ENCODE data around the gene MAPK11.

MAPK11 gene

DNA sequence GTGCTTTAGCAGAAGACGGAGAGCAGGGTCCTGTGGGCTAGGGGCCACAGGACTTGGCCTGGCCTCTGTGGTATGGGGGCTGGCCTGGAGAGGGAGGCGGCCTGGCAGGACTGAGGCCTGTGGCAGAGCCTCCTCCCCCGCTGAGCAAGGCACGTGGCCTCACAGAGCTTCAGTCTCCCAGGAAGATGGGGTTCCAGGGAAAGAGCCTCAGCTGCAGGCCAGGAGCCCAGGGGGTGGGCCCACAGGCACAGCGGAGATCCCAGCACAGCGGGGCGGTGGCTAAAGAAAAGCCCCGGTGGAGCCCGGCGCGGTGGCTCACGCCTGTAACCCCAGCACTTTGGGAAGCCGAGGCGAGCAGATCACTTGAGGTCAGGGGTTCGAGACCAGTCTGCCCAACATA lies 10.9 kb downstream of the MAPK11 start:
- FAIRE-seq: no peak

DNA sequence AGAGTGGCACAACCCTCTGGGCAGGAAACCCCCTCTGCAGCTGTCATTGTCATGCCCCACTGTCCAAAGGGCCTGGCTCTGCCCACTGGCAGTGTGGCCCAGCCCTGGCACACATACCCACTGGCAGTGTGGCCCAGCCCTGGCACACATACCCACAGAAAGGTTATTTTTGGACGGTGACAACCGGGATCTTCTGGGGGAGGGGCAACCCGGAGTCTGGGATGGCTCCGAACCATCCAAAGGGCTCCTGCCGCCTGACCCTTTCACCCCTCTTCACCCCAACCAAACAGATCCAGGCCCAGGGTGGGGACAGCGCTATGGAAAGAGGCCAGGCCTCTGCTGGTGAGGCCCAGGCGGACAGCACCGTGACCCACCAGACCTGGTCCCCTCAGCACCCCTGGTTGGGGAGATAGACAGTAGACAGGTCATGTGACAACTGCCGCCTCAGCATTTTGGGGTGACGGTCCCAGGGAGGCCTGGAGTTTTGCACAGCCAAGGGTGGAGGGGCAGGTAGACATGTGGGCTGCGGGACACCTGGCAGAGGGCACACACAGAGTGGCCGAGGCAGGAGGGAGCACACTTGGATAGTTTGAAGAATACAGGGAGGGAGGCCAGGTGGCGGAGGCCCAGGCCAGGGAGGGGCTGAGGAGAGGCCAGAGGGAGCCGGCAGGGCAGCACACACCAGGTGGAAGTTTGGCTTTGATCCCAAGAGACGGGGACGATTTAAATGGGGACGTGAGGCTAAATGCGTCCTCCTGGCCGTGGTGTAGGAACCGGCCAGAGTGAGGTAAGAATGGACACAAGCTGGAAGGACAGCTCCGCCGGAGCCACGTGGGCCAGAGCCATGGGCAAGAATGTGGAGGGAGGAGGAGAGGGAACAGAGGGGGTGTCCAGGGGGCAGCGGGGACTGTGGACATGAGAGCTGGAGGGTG lies 11.6 kb downstream of the MAPK11 start:
- no peak for FAIRE-seq

DNA sequence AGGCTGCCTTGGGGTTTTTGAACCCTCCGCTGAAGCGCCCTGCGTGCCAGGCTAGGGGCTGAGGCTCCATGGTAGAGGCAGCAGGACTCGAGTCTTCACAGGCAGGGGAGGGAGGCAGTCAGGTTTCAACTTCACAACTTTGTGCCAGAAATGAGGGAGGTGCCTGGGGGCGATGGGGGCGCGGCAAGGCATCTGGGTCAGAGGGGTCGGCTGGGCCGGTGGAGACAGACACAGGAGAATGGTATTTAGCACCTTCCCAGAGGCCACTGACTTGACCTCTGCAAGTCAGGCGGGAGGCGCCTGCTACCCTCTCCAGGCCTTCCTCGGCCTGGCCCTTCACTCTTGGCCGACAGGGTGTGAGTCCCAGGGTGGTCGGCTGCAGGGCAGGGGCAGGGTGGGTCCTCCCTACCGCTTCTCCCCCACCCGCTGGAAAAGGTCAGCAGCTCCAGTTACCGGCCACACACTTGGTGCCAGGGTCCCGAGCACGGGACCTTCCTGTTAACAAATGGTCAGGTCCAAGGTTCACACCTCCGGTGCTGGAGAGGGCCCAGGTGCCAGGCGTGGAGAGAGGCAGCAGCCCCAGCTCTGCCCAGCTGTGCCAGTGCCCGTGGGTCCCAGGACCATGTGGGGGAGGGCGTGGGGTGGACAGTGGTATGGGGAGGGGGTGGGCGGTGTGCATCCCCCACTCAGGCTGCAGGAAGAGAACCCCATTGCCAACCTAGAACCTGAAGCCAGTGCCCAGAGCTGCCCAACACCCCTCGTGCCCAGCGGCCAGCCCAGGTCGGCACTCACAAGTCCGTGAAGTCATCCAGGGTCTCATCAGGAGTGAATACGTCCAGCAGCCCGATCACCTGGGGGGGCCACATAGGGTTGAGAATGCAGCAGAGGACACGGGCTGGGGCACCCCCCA lies 12.5 kb downstream of the MAPK11 start:
- FAIRE-seq: no peak

GRCh38 chr22:50257041-50257440 lies 13.1 kb downstream of the MAPK11 start:
- no peak for FAIRE-seq

GRCh38 chr22:50256258-50256862 lies 13.8 kb downstream of the MAPK11 start:
- FAIRE-seq: no peak

DNA sequence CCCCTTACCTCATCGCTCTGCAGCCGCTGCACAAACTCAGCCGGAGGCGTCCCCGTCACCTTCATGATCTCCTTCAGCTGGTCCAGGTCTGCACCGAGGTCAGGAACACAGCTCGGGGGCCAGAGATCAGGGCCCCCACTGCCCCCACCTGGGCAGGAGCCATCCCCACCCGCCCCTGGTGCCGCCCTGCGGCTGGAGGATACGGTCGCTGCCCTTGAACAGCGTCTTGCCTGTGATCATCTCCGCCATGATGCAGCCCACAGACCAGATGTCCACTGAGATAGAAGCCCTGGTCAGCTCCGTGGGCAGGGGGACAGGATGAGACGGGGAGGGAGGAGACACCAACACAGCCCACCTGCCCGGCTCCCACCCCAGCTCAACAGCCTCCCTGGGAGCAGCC lies 14.6 kb downstream of the MAPK11 start:
- no peak for FAIRE-seq

GRCh38 chr22:50255099-50255498 lies 15.1 kb downstream of the MAPK11 start:
- FAIRE-seq: no peak

DNA sequence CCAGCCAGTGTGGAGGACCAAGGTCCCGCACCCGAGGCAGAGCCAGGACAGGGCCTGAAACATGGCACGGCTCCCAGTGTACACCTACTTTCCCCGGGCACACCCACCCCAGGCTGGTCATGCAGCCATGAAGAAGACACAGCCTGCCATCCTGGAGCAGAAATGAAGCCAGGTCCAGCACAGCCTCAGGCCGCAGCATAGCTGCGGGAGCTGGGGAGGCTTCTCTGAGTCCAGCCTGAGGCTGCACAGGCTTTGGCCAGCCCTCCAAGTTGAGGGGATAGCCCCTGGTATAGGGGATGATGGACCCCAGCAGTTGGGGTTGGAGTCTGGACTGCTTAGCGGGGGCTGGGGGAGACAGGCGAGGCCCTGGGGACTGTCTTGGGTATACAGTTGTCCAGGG lies 16.2 kb downstream of the MAPK11 start:
- FAIRE-seq: no peak

DNA sequence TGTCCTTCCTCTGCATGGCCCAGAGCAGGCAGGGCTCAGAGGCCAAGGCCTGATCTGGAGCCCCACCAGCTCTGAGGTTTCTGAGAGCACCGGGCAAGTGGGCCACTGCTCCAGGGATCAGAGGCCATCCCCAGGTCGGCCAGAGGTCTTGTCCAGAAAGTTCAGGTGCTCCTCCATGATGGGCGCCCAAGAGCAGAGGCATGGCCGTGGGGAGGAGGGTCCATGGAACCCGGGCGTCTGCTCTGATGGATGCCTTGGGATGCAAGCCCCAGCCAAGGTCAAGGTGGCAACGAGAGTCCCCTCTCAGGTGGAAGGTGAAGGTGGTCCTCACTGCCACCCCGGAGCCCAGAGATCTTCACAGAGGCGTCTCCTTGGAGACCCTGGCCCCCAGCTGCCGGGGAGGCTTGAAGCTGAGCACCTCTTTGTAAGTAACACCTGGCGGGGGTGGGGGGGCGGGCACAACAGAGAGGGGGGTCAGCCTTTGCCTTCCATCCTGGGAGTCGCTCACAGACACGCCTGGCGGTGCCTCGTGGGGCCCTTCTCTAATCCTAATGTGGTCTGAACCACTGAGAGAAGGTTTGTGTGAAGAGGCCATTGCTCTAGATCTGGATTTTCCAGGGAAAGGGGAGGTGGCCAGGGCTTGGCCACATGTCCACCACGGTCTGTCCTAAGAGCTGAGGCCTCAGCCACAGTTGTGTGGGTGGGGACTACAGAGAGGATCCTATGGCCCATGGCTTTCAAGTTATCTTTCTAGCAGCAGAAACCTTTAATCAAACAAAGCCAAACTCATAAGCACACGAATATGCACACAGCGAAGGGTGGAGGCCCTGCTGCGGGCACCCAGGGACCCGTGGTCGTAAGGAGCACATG lies 16.9 kb downstream of the MAPK11 start:
- FAIRE-seq: no peak

- FAIRE-seq: no peak
Observed at GRCh38 chr22:50252082-50253045, 17.8 kb downstream of the MAPK11 start.

- FAIRE-seq: no peak
Observed at GRCh38 chr22:50251477-50252081, 18.6 kb downstream of the MAPK11 start.

- no peak for FAIRE-seq
Observed at GRCh38 chr22:50250555-50251476, 19.4 kb downstream of the MAPK11 start, which contains the start of gene HDAC10. HDAC10 (minus strand) TSS chr22:50251265; CDS start chr22:50251032, 233 bp downstream.

GRCh38 chr22:50250249-50250554 lies 20.0 kb downstream of the MAPK11 start:
- FAIRE-seq: no peak

- no peak for FAIRE-seq
Observed at GRCh38 chr22:50249341-50250248, 20.6 kb downstream of the MAPK11 start.

- FAIRE-seq: no peak
Observed at GRCh38 chr22:50248196-50249081, 21.7 kb downstream of the MAPK11 start.

DNA sequence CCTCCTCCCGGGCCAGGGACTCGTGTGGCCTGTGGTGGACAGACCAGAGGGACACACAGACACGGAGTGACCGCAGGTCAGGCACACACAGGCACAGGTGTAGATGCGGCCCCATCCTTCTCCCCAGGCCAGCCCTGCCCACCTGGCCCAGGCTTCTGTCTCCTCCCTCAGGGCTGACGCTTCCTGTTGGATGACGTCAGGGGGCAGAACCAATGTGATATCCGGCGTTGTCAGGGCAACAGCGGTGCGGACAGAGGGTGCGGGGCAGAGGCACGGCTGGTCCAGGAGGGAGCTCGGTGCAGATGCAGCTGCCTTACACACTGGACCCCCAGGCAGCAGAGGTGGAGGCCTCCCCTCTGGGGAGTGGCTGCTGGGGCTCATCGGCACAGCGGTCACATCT lies 22.4 kb downstream of the MAPK11 start:
- FAIRE-seq: no peak
